ENCODE measurements around the gene IRF2BPL. TPM values are rescaled to one million over a fixed set of nuclear protein-coding genes. Genes with fewer than 3 reads are reported as not detected.
A peak's percentile ranks its signal among the peaks of the same experiment; 100 is the strongest.

Gene IRF2BPL
- total and polyA plus RNA-seq, 2 of the 8 experiments (the other 6 are each of a cell fraction or from before 2014, with no cell fraction given): 18.8 to 57.0 TPM

- Histone ChIP-seq H3K4me1 (replicated peaks in 1 of 4; ENCODE audit: control insufficient read depth in 3 of 4, insufficient read depth in 4 of 4, low read length in 3 of 4) (peaks cover 3 to 12% (median 4%) of the 10 kb centered on the region in 4 experiments; a peak in 5 of 7 replicates), H2BK120ac (replicated peaks; ENCODE audit: low read depth, low read length) (no peak overlapping the region), H3K79me1 (ENCODE audit: low read depth, low read length) (no peaks in the 10 kb centered on the region), H3K18ac (ENCODE audit: extremely low read depth, low read length) (peak overlapping the region; percentile 44; the same call in 1 of the 2 replicates), H2BK15ac (ENCODE audit: low read length) (no peak overlapping the region), H2AK5ac (ENCODE audit: low read depth, low read length) (no peak overlapping the region), H4K8ac (ENCODE audit: extremely low read depth, insufficient read depth, low read length) (no peak overlapping the region; the same call in 1 of the 2 replicates), H3K4me3 (ENCODE audit: extremely low read depth in 1 of 4, insufficient read depth in 2 of 4, low read depth in 3 of 4, low read length in 4 of 4) (no peak overlapping the region), H4K91ac (replicated peaks; ENCODE audit: insufficient read length, low read length) (no peak overlapping the region), H3K9me3 (ENCODE audit: insufficient read depth in 2 of 2, low read depth in 1 of 2, low read length in 1 of 2) (no peaks in the 10 kb centered on the region), H3K4ac (replicated peaks; ENCODE audit: insufficient read length, low read depth, low read length) (no peak overlapping the region), H3K56ac (replicated peaks; ENCODE audit: insufficient read length, low read depth, low read length) (no peak overlapping the region), H4K20me1 (replicated peaks in 1 of 2; ENCODE audit: control insufficient read depth in 1 of 2, insufficient read depth in 2 of 2, low read length in 2 of 2) (no peaks in the 10 kb centered on the region), H3K27me3 (replicated peaks in 1 of 4; ENCODE audit: control insufficient read depth in 3 of 4, extremely low read depth in 1 of 4, insufficient read depth in 3 of 4, low read length in 3 of 4) (no peaks in the 10 kb centered on the region), H3K9ac (replicated peaks in 1 of 4; ENCODE audit: extremely low read depth in 1 of 4, low read depth in 3 of 4, low read length in 3 of 4) (no peak overlapping the region), H2BK12ac (ENCODE audit: low read depth, low read length) (no peak overlapping the region), H3K27ac (ENCODE audit: low read depth, low read length) (no peak overlapping the region), H3K23me2 (ENCODE audit: low read depth, low read length) (no peaks in the 10 kb centered on the region), H3K4me2 (ENCODE audit: insufficient read depth in 1 of 2, low read depth in 2 of 2, low read length in 2 of 2) (no peak overlapping the region; a peak in 1 of 4 replicates), H2AFZ (ENCODE audit: low read length) (0 out of 2 replicates have a peak overlapping the region, but pooled peaks have one; percentile 7), H4K5ac (ENCODE audit: insufficient read length, low read depth, low read length) (no peak overlapping the region), H3K36me3 (ENCODE audit: control insufficient read depth in 2 of 4, insufficient read depth in 4 of 4, low read length in 3 of 4) (no peaks in the 10 kb centered on the region), H3K23ac (ENCODE audit: insufficient read length) (no peak overlapping the region), H2BK20ac (ENCODE audit: low read length) (peak overlapping the region; percentile 52; the same call in 1 of the 2 replicates), H3K79me2 (ENCODE audit: control insufficient read depth in 1 of 2, insufficient read depth in 2 of 2, low read length in 2 of 2) (no peaks in the 10 kb centered on the region), H2BK5ac (ENCODE audit: low read depth, low read length) (no peak overlapping the region), H3K14ac (ENCODE audit: insufficient read length) (no peak overlapping the region)
- 78% methylated on average over 12 of the region's 12 CpGs; no CpG with 5 or more reads in 1 of the 2 experiments for WGBS, 2 experiments (ENCODE audit: extremely low coverage in 1 of 2, insufficient coverage in 1 of 2, insufficient read length in 1 of 2, insufficient replicate concordance in 2 of 2, low coverage in 1 of 2, low lambda C conversion rate in 2 of 2, missing lambda C conversion rate in 1 of 2)
- FAIRE-seq (no peak), DNase-seq (ENCODE audit: low read depth in 1 of 2, low spot score in 2 of 2) (no peak)
- CTCF ChIA-PET (ENCODE audit: partially characterized antibody): interaction anchor here (0.8 to 9.2 kb wide), 17 partner anchors 9 to 298 kb away, joined by 3 to 258 read pairs (median 4); no protein-coding TSS in a partner anchor
- no peak for TF ChIP-seq RNF2 (IDR thresholded peaks at IDR 0.05; ENCODE audit: borderline replicate concordance, low read depth, low read length, missing control alignments, poor library complexity, severe bottlenecking)
- TF ChIP-seq EP300 (IDR thresholded peaks at IDR 0.05; ENCODE audit: borderline replicate concordance in 1 of 2, low read depth in 2 of 2, low read length in 2 of 2): no peak
- peak; percentile 17 for TF ChIP-seq NANOG (IDR thresholded peaks at IDR 0.05; ENCODE audit: insufficient read depth, low read depth, low read length, poor library complexity, severe bottlenecking)
- POLR2A ChIA-PET (ENCODE audit: partially characterized antibody): interaction anchor here (0.8 kb wide), 1 partner anchor 33 kb away, joined by 4 read pairs; the partner anchor contains the start of gene IRF2BPL
These were observed 33.2 kb upstream of the IRF2BPL start for GRCh38 chr14:77061630-77062257.
